Stimulated activated CD4-positive, alpha-beta T cell treated with anti-CD3 and anti-CD28 coated beads, Interleukin-12 subunit alpha, Interleukin-12 subunit beta, amount 100 ng/mL, for 4 hours (primary cell): Measurements from ENCODE around the gene DGKD.
"Not testable (repeated sequence)": the region's sequence is repeated elsewhere in the genome, so short reads cannot be mapped to it uniquely, and the experiment has no call there.

ENCODE experiments used
- DNase-seq: peaks from one replicate; pipeline ENCODE4 v3.0.0-alpha.2; 2020

DGKD gene

DNA sequence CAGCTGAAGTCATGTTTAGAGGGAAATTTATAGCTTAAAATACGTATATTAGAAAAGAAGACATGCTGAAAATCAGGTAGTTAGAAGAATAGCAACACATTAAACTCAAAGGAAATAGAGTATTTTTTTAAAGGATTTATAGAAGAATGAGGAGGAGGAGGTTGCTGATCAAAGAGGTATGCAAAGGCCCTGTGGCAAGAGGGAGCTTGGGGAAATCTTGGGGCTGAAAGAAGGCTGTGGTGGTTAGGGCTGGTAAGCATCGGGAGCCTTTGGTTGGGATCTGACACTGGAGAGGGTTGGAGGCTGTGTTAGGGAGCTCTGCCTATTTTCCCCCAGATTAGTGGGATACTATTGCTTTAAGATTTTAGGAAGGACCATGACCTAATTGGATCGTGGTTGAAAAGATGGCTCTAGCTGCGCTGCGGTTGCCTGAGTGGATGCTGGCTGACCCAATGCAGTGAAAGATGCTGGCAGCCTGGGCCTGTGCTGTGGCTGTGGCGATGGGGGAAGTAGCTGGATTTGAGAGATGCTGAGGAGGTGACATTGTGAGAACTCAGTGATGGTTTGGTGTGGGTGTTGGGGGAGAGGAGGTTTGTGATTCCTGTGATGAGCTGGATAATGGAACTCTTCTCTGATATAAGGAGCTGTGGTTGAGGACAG is 11.7 kb downstream of the DGKD start:
- DNase-seq, result no peak

DNA sequence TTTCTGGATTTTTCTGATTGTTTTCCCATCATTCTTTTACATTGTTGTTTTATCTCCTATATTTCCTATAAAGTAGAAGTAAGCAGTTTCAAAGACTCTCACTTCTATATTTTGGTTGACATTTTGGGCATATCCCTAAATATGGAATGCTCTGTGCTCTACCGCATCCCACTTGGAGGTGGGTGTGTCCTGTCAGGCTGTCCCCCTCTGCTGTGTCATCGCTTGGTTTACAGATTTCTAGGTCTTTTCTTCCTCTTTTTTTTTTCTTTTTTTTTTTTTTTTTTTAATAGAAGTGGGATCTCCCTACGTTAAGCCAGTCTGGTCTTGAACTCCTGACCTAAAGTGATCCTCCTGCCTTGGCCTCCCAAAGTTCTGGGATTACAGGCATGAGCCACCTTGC is 13.3 kb downstream of the DGKD start:
- no peak for DNase-seq

DNA sequence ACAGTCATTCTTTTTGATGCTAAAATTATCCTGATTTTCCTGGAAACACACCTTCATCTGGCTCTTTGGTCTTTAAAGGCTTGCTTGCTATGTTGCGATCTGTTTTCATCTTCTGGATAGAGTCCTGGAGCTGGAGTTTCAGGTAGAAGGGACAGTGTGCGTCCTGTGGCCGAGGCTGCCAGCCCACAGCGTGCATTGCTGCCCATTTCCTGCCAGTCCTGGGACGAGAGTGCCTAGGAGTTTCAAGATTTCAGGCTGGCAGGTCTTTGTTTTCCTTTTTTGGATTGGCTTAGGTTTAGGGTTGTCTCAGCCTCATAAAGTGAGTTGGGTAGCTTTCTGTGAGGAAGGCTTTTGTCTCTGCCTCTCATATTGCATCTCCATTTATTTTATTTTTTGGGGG is 14.5 kb downstream of the DGKD start:
- no peak for DNase-seq

DNA sequence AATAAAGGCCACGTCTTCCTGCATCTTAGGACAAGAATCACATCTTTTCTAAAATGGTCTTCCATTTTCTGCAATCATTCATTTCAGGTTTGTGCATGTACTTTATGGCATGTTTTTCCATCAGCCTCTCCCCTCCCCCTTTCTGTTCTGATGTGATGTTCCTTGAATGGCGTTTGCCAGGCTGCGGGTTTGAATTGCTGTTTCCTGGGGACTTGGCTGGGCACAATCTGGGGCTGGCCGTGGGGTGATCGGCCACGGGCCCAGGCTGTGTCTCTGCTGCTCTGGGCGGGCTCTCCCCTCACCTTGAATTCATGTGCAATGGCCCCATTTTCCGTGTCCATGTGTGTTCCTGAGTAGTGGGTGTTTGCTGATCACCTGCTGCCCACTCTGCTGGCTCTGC is 15.2 kb downstream of the DGKD start:
- no peak for DNase-seq

DNA sequence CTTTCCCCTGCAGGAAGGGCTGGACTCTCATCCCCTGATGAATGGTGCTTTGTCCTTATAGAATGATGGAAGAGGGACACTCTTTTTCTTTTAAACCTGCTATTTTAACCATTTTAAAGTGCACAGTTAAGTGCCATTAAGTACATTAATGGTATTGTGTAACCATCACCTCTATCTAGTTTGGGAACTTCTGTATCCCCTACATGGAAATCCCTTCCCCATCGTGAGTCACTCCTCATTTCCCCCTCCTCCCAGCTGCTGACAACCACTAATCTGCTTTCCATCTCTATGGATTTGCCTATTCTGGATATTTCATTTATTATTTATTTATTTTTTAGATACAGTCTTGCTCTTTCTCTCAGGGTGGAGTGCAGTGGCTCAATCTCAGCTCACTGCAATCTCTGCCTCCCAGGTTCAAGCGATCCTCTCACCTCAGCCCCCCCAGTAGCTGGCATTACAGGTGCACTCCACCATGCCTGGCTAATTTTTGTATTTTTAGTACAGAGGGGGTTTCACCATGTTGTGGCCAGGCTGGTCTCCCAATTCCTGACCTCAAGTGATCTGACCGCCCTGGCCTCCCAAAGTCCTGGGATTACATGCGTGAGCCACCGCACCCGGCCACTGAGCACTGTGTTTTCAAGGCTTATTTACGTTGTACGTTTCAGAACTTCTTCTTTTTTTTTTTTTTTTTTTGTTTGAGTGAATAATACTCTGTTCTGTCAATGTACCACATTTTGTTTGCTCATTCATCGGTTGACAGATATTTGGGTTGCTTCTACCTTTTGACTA is 15.8 kb downstream of the DGKD start:
- DNase-seq, result no peak

DNA sequence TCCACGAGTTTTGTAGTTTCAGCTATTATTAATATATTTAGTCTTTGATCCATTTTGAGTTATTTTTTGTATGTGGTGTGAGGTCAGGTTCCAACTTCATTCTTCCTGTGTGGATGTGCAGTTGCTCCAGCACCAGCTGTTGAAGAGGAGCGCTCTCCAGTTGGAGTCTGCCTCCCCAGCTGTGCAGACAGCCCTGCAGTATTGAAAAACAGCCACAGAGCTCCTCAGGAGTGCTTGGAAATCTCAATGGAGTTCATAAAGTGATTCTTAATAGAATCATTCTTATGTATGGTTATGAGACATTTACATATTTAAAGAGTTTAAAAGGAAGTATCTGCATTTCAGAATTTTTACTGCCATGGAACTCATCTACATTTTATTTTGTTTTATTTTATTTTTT is 17.3 kb downstream of the DGKD start:
- no peak for DNase-seq

DNA sequence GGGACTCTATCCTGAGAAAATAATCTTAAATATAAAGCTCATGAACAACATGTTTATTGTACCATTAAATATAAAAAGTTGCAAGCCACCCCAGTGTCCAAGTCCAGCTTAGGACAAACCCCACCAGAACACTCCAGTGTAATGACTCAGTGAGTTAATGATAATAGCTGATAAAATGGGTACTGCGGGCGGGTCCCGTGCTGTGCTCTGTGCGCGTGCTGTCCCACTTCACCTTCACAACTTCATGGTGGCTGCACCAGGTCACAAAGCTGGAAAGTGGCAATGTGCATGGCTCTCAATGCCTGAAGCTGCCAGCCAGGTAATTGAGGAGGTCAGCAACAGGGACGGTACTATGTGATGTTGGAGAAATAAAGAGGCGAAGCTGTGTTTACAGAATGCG is 18.6 kb downstream of the DGKD start:
- DNase-seq, result no peak

DNA sequence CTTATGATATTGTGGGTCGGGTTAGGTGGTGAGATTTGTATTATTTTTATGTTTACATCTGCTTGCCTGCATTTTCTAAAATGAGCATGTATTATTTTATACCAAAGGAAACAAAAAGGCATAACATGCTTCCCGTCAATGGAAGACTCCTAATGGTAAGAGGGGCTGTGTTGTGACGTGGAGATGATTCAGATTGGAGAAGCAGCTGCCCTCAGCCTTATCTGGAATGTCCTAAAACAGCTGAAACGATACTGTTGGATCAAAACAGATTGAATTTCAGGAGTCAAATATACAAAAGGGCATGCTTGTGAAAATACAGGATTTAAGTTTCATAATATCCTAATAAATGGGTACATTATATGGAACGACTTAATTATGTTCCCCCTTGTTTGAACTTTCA is 19.0 kb downstream of the DGKD start:
- DNase-seq, result no peak

DNA sequence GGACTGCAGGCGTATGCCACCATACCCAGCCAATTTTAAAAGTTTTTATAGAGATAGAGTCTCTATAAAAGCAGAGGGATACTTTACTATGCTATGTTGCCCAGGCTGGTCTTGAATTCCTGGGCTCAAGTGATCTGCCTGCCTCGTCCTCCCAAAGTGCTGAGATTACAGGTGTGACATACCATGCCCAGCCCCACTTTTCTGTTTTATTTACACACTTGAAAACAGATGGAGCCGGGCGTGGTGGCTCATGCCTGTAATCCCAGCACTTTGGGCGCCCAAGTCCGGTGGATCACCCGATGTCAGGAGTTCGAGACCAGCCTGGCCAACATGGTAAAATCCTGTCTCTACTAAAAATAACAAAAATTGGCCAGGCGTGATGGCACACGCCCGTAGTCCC is 20.5 kb downstream of the DGKD start:
- not testable (repeated sequence) for DNase-seq

DNA sequence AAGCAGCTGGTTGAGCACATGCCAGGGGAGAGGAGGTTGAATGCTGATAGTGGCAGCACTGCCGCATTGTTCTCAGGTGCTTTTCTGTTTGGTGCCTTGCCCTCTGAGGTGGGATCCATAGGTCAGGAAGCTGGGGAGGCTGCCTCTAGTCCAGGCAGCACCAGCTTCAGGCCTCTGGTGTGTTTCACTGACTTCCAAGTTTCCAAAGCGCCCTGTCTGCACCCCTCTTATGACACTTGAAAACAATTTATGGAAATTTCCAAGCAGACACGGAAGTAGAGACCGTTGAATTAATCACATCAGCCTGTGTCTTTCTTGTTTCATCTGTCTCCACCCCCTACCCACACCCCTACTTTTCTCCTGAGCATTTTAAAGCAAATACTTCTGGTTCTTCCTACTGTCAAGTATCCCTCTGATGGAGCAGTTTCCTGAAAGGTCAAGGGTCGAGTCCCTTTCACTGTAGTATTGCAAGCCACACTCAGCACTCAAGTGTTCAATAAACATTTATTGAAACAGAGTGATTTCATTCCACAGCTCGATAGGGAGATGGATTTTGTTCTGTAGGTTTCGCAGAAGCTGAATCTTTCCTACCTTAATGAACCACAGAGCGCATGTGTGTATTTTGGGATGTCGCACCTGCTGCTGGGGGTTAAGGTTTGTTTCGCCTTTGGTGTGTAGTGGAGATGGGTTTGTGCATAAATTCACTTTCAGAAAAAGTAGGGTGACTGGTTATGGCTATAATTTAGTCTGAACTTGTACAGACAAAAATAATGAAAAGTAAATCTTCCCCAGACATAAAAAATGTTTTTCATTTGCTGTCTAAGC is 21.4 kb downstream of the DGKD start:
- no peak for DNase-seq

DNA sequence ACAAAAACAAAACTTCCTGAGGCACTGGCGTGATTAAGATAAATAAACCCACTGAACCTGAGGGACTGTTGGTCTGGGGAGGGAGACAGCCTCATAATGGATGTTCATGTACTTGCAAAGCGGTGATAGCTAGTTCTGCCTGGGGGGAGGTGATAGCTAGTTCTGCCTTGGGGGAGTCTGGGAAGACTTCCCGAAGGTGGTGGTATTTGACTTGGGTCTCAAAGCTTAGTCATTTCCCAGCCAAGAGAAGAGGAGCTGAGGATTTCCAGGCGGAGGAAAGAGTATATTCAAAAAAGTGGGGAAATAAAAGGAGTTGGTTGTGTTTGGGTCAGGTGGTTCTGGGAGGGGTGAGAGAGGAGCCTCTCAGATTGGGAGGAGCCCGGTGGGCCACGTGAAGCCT is 24.7 kb downstream of the DGKD start:
- no peak for DNase-seq

DNA sequence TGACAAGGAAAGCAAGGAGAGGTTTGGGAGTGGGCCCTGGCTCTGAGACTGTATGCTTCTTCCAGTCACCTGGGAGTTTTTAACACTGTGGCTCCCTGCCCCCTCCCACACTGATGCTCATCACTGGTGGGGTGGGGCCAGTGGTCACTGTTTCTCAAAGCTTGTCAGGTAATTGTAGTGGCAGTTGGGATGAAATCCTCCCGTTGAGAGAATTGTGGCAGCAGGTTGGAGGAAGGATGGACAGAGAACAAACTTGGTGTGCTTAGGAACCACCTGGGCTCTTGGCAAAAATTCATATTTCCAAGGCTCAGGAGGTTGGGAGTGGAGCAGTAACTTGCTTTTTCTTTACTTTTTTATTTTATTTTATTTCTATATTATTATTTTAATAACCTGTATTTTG is 25.1 kb downstream of the DGKD start:
- DNase-seq, result no peak

DNA sequence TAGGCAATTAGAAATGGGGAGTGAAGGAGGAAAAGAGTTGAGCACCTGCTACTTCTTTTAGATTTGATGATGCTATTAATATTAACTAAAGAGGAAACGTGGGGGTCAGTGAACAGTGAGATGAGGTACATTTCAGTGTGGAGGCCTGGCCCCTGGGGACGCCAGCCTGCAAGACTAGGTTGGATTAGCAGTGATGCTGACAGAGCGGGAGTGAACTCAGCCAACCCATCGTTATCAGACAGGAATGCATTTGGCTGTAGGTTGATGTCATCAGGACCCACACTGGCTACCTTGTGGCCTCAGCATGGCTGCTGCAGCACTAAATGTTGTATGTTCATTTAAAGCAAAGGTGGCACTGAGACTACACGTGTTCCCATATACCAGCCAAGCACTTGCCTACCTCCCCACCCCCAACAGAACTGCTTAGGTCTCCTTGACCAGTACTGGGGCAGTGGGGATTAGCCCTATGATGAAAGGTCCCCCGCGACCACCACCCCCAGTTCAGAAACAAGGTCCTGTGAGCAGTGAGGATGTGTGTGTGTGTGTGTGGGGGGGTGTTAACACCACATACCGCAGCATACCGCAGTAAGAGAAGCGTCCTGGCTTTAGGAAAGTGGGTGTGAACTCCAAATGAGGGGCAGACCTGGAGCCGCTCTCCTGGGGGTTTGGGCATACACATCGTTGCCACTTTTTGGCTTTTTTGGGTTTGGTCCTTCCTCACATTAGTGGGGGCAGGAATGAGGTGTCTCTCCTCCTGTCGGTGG is 26.0 kb downstream of the DGKD start:
- no peak for DNase-seq

DNA sequence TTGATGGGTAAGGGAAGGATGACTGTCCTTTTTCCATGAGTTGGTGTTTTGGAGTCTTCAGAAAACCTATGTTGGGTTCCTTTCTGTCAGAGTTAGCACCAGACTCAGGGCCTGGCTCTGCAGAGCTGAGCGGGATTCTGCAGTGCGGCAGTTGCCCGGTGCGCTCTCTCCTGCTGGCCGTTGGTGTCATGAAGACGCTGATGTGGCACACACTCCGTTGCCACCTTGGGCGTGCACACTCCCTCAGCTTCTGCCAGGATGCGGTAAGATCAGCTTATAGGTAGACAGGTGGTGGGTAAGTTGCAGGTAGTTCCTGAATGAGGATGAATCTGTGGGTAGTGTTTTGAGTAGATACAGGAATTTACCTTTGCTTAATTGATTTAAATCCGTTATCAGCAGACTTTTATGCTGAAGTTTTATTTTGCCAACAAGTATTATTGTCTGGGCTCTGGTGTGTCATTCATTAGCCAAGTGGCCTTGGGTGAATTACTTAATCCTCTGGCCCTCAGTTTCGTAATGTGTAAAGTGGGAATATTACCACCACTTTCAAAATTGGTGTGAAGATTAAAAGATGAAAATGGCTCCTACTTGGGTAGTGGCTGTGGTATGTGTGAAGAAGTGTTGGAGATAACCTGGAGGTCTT is 26.8 kb downstream of the DGKD start:
- no peak for DNase-seq

DNA sequence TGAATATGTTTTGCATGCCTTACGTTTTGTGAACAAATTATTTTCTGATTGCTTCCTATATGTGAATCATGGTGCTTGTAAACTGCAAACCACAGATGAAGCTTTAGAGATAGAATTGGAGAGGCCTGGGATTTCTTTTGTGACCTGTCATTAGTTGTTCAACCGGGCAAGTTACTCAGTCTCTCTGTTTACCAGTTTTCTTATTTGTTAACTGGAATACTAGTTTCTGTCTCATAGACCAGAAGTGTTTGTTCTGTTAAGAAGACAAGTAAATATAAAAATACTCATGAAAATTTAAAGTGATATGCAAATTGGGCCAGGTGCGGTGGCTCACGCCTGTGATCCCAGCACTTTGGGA is 27.3 kb downstream of the DGKD start:
- DNase-seq, result no peak

DNA sequence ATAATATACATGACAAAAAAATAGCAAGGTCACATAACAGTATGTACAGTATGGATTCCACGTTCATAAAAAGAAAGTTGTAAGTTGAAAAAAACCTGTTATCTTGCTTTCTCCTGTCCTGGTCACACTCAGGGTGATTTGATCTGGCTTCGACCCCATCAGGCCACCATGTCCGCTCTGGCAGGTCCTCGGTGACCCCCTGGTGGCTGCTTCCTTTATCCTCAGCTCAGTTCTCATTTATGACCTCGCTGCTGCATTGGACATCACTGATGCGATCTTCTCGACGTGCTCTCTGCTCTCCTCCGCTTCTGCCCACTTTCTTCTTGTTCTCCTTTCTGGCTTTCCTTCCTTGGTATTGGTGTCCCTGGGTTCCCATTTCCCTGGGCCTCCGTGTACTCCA is 29.7 kb downstream of the DGKD start:
- DNase-seq, result no peak

DNA sequence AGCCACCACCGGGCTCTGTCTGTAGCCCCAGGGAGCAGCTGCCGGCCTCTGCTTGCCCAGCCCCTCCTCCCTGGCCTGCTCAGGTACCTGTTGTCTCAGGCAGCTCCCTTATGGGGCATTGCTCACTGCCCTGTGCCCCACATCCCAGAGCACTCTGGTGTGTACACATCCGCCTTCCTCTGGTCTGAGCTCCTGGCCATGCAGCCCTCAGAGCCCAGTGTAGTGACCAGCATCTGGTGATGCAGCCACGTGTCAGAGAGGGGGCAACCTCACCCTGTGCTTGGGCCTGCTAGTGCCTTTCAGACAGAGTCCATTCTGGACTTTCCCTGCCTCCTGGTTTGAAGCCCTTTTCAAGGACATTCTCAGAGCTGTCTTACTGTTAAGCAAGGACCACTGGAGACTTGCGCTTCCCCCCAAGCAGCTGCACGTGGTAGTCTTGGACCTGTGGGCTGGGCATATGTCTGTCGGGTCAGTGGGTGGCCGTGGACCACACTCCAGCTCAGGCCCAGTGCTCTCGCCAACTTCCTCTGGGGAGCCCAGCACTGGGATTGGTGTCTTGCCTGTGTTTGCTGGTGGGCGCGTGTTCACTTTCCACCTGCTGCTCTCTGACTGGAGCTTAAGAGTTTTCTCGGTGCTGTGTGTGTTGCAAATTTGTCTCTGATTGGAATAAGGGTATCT is 30.7 kb downstream of the DGKD start:
- DNase-seq, result no peak

DNA sequence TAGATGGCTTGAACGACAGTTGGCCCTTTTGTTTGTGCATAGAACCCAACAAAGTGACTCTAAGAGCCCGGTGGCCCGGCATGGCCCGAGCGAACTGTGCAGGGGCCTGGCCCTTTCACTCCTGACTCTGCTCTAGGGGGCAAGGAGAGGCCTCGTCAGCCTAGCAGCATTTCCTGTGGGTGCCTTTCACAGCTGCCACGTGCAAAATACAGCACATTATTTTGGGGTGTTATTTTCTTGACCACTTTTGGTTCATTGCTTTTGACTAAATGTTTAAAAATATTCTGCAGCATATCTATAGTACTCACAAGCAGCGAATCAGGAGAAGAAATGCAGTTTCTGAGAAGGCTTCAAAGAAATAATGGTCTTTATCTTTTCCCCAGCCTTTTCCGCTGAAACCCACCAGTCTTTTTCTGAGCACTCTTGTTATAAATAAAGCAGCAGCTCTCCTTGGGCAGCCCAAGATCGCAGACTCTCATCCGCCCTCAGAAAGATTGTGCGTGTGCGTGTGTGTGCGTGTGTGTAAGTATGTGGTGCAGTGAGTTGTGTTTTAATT is 31.3 kb downstream of the DGKD start:
- no peak for DNase-seq

DNA sequence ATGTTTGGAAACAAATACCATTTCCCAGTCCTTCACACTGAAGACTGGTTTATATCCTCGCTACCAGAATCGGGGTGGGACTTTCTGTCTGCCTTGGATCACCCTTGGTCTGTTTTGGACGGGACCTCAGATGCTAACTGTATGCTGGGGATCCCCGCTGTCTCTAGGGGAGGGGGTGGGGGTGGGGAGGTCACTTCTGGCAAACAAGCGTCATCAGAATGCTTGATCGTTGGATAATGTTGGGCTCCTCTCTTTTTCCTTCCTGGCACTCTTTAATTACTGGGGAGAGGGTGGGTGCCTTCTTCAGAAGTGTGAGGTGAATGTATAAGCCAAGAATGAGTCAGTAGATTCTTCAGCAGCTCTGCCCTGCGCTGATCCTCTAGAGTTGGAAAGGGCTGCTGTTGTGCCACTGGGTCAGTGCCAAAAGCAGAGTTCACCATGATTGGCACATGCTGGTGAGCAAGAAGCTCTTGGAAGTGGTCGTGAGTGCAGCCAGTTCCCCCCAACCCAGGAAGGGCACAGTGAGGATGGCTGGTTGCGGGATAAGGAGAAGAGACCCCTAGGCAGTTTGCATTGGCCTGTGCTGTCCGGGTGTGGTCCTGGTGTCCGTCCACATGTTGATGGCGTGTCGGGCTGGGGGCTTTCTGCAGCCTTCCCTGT is 32.2 kb downstream of the DGKD start:
- DNase-seq, result no peak

DNA sequence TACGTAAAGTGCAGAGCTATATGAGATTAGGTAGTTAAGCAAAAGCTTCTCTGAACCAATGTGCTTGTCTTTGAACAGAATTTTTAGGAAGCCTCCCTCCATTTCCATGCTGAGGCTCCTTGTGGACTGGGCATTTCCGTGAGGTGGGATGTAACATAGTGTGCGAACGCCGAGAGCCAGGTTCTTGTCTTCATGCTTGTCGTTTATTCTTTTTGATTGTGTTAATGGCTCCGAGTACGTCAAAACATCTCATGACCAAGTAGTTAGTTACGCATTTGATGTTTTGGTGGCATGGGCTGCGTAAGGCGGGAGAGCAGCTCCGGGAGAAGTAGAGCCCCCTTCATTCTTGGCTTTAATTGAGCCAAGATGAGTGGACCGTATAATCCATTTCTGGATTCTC is 32.9 kb downstream of the DGKD start:
- no peak for DNase-seq
